GM10847 (cell line): ENCODE results near the gene SCFD2.

ENCODE experiments used
- POLR2A ChIP-seq: IDR thresholded peaks from 2 replicates; pipeline ENCODE4 v1.6.1; 2011; ENCODE audit not compliant: insufficient read length; ENCODE audit errors: extremely low read depth

The SCFD2 gene

GRCh38 chr4:53113431-53114225, 252.2 kb downstream of the SCFD2 start:
- no peak for TF ChIP-seq POLR2A

- TF ChIP-seq POLR2A, result no peak
Measured at GRCh38 chr4:53105313-53105712, 260.5 kb downstream of the SCFD2 start.

GRCh38 chr4:53103481-53103880, 262.4 kb downstream of the SCFD2 start:
- TF ChIP-seq POLR2A, result no peak

GRCh38 chr4:53101191-53101581, 264.7 kb downstream of the SCFD2 start:
- TF ChIP-seq POLR2A, result no peak

GRCh38 chr4:53100501-53101190, 265.2 kb downstream of the SCFD2 start:
- TF ChIP-seq POLR2A, result no peak

- TF ChIP-seq POLR2A, result no peak
Measured at GRCh38 chr4:53098681-53099121, 267.2 kb downstream of the SCFD2 start.

- no peak for TF ChIP-seq POLR2A
Measured at GRCh38 chr4:53094040-53094439, 271.8 kb downstream of the SCFD2 start.

- TF ChIP-seq POLR2A, result no peak
Measured at GRCh38 chr4:53089936-53090729, 275.7 kb downstream of the SCFD2 start.

GRCh38 chr4:53088152-53088551, 277.7 kb downstream of the SCFD2 start:
- no peak for TF ChIP-seq POLR2A

GRCh38 chr4:53076374-53076958, 289.4 kb downstream of the SCFD2 start:
- no peak for TF ChIP-seq POLR2A

GRCh38 chr4:53075162-53075785, 290.6 kb downstream of the SCFD2 start:
- no peak for TF ChIP-seq POLR2A

GRCh38 chr4:53068755-53069330, 297.0 kb downstream of the SCFD2 start:
- no peak for TF ChIP-seq POLR2A

- no peak for TF ChIP-seq POLR2A
Measured at GRCh38 chr4:53067125-53067802, 298.6 kb downstream of the SCFD2 start.

- no peak for TF ChIP-seq POLR2A
Measured at GRCh38 chr4:53066155-53066554, 299.7 kb downstream of the SCFD2 start.
